ENCODE measurements around the gene TMPRSS13. TPM values are rescaled to one million over a fixed set of nuclear protein-coding genes. Genes with fewer than 3 reads are reported as not detected.

The TMPRSS13 gene
- total RNA-seq, 5 donors from 2014 or later (not counting 1 experiment from before 2014, with no cell fraction given), result 2.1 to 4.7 (median 3.7) TPM

GRCh38 chr11:117878939-117879475 is 50.2 kb downstream of the TMPRSS13 start:
- Histone ChIP-seq H3K27me3 (replicated peaks in 1 of 2; ENCODE audit: control insufficient read depth in 2 of 2, extremely low read depth in 1 of 2, insufficient read depth in 2 of 2, low read length in 1 of 2) (peaks cover 0 to 63% of the 10 kb centered on the region in 2 experiments), H3K36me3 (ENCODE audit: control insufficient read depth in 2 of 2, extremely low read depth in 1 of 2, insufficient read depth in 1 of 2, low read length in 1 of 2) (no peaks in the 10 kb centered on the region), H3K4me1 (ENCODE audit: control insufficient read depth in 1 of 2, extremely low read depth in 1 of 2, insufficient read depth in 2 of 2, low read length in 2 of 2) (peaks cover 8 to 30% of the 10 kb centered on the region in 2 experiments), H3K4me3 (ENCODE audit: control insufficient read depth in 1 of 2, extremely low read depth in 1 of 2, low read length in 1 of 2) (no peak overlapping the region), H3K27ac (ENCODE audit: low read length) (no peak overlapping the region), H3K9me3 (no peaks in the 10 kb centered on the region)
- DNase-seq (no peak), ATAC-seq (replicated peaks in 1 of 4) (no peak)
- H3K36me3 Mint-ChIP-seq, result no peaks in the 10 kb centered on the region
- ChIA-PET POLR2A (interaction anchor here in 1 of 2 donors (0.6 kb wide), 1 partner anchor 25 kb away, joined by 5 read pairs; no protein-coding TSS in a partner anchor), CTCF (no interaction called here)
- peaks cover 23 to 28% (median 28%) of the 10 kb centered on the region in 3 donors for H3K4me1 Mint-ChIP-seq
- 75% methylated on average over 1 of the region's 3 CpGs for WGBS (ENCODE audit: insufficient coverage)
- no peaks in the 10 kb centered on the region for H3K9me3 Mint-ChIP-seq
- H3K27me3 Mint-ChIP-seq, result peaks cover 54 to 66% of the 10 kb centered on the region in 2 donors
- H3K4me3 Mint-ChIP-seq, result no peak overlapping the region
- no peak overlapping the region for H3K27ac Mint-ChIP-seq

DNA sequence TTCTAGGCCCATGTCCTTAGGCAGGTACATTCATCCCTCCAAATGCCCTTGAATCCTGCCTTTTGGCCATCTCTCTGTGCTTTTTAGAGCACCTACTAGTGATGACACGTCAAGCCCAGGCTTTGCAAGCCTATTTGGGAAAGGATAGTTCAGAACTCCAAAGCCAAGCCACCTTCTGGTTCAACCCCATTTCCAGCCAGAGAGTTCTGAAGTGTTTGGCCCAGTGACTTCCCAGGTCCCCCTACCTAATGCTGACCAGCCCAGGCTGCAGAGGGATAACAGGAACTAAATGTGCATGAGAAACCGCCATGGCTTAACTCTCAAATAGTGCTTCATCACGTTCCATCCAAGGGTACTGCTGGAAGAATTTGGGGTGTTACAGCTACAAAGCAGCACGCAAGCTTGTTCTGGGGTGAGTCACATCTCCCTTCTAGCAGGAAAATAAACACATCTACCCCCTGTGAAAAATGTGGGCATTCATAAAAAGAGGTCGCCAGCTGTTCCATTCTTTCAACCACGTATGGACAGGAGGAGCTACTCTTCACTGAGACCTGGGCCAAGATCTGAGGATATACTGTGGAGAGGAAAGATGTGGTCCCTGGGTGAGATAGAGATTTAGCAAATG is 50.8 kb downstream of the TMPRSS13 start:
- H3K4me3 ChIP-seq (ENCODE audit: control insufficient read depth in 1 of 2, extremely low read depth in 1 of 2, low read length in 1 of 2), result no peak overlapping the region
- Mint-ChIP-seq H3K4me3 (no peak overlapping the region), H3K27ac (no peak overlapping the region), H3K27me3 (peaks cover 58 to 71% of the 10 kb centered on the region in 2 donors), H3K9me3 (no peaks in the 10 kb centered on the region), H3K4me1 (peaks cover 27 to 32% (median 32%) of the 10 kb centered on the region in 3 donors), H3K36me3 (no peaks in the 10 kb centered on the region)
- ATAC-seq (replicated peaks in 1 of 4) (no peak), DNase-seq (no peak)
- no peaks in the 10 kb centered on the region for H3K36me3 ChIP-seq (ENCODE audit: control insufficient read depth in 2 of 2, extremely low read depth in 1 of 2, insufficient read depth in 1 of 2, low read length in 1 of 2)
- CTCF ChIA-PET, result no interaction called here
- H3K27ac ChIP-seq (ENCODE audit: low read length), result no peak overlapping the region
- H3K27me3 ChIP-seq (replicated peaks in 1 of 2; ENCODE audit: control insufficient read depth in 2 of 2, extremely low read depth in 1 of 2, insufficient read depth in 2 of 2, low read length in 1 of 2), result peaks cover 0 to 69% of the 10 kb centered on the region in 2 experiments
- 82% methylated on average over 3 of the region's 6 CpGs for WGBS (ENCODE audit: insufficient coverage)
- no peaks in the 10 kb centered on the region for H3K9me3 ChIP-seq
- H3K4me1 ChIP-seq (ENCODE audit: control insufficient read depth in 1 of 2, extremely low read depth in 1 of 2, insufficient read depth in 2 of 2, low read length in 2 of 2), result peaks cover 8 to 31% of the 10 kb centered on the region in 2 experiments
- POLR2A ChIA-PET, result interaction anchor here in 1 of 2 donors (0.6 kb wide), 1 partner anchor 26 kb away, joined by 5 read pairs; no protein-coding TSS in a partner anchor

DNA sequence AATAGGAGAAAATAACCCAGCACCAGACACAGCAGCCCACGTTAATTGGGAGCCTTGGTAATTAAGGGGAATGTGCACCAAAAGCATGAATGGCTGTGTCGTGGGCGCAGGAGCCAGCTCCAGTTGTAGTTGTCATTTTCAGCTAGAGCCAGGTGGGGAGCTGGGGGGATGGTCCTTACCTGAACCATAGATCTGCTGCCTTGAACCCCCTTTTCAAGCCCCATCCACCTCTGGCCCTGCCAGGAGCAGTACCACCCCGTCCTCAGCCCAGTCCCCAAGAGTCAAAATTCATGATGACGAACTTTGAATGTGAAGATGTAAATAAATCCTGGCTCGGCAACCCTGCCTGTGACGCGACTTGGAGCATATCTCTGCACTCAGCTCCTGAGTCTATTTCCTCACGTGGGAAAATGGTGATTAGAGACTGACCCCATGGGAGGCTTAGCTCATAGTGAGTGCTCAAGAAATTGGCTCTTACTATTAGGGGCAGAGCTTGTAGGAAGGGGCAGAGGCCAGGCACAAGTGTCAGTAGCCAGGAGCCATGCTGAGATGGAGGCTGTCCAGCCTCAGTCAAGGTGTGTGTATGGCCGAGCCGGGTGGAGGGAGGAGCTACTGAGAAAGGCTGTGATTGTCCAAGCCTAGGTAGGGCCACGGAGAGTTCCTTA is 52.0 kb downstream of the TMPRSS13 start:
- Histone ChIP-seq H3K9me3 (no peaks in the 10 kb centered on the region), H3K27me3 (replicated peaks in 1 of 2; ENCODE audit: control insufficient read depth in 2 of 2, extremely low read depth in 1 of 2, insufficient read depth in 2 of 2, low read length in 1 of 2) (peaks cover 0 to 71% of the 10 kb centered on the region in 2 experiments), H3K36me3 (ENCODE audit: control insufficient read depth in 2 of 2, extremely low read depth in 1 of 2, insufficient read depth in 1 of 2, low read length in 1 of 2) (no peaks in the 10 kb centered on the region), H3K4me3 (ENCODE audit: control insufficient read depth in 1 of 2, extremely low read depth in 1 of 2, low read length in 1 of 2) (peak overlapping the region in 1 of 2 donors; percentile 60), H3K4me1 (ENCODE audit: control insufficient read depth in 1 of 2, extremely low read depth in 1 of 2, insufficient read depth in 2 of 2, low read length in 2 of 2) (peaks cover 10 to 36% of the 10 kb centered on the region in 2 experiments), H3K27ac (ENCODE audit: low read length) (no peak overlapping the region)
- Mint-ChIP-seq H3K4me1 (peaks cover 30 to 37% (median 32%) of the 10 kb centered on the region in 3 donors), H3K27ac (no peak overlapping the region), H3K9me3 (no peaks in the 10 kb centered on the region), H3K36me3 (no peaks in the 10 kb centered on the region), H3K27me3 (peaks cover 61 to 72% of the 10 kb centered on the region in 2 donors), H3K4me3 (peak overlapping the region; percentile 65 to 90 (median 69))
- ATAC-seq (replicated peaks in 1 of 4) (no peak), DNase-seq (no peak)
- WGBS (ENCODE audit: insufficient coverage), result 95% methylated on average over 8 of the region's 12 CpGs
- ChIA-PET CTCF (no interaction called here), POLR2A (interaction anchor here in 1 of 2 donors (0.6 kb wide), 1 partner anchor 47 kb away, joined by 5 read pairs; no protein-coding TSS in a partner anchor)

- Mint-ChIP-seq H3K4me3 (peak within 1 kb of the TSS; percentile 81 to 90 (median 82)), H3K4me1 (peaks cover 30 to 40% (median 32%) of the 10 kb centered on the region in 3 donors), H3K36me3 (no peaks in the 10 kb centered on the region), H3K27me3 (peaks cover 65 to 78% of the 10 kb centered on the region in 2 donors), H3K9me3 (no peaks in the 10 kb centered on the region), H3K27ac (peak within 1 kb of the TSS in 1 of 2 donors; percentile 6)
- Histone ChIP-seq H3K4me3 (ENCODE audit: control insufficient read depth in 1 of 2, extremely low read depth in 1 of 2, low read length in 1 of 2) (peak within 1 kb of the TSS; percentile 41 to 77), H3K4me1 (ENCODE audit: control insufficient read depth in 1 of 2, extremely low read depth in 1 of 2, insufficient read depth in 2 of 2, low read length in 2 of 2) (peaks cover 10 to 36% of the 10 kb centered on the region in 2 experiments), H3K27me3 (replicated peaks in 1 of 2; ENCODE audit: control insufficient read depth in 2 of 2, extremely low read depth in 1 of 2, insufficient read depth in 2 of 2, low read length in 1 of 2) (peaks cover 0 to 78% of the 10 kb centered on the region in 2 experiments), H3K27ac (ENCODE audit: low read length) (no peak within 1 kb of the TSS), H3K9me3 (no peaks in the 10 kb centered on the region), H3K36me3 (ENCODE audit: control insufficient read depth in 2 of 2, extremely low read depth in 1 of 2, insufficient read depth in 1 of 2, low read length in 1 of 2) (no peaks in the 10 kb centered on the region)
- ChIA-PET CTCF (interaction anchor here (0.6 kb wide), 2 partner anchors 40 to 112 kb away, joined by 3 to 4 read pairs; no protein-coding TSS in a partner anchor), POLR2A (interaction anchor here in 1 of 2 donors (0.6 kb wide), 1 partner anchor 47 kb away, joined by 5 read pairs; no protein-coding TSS in a partner anchor)
- DNase-seq (peak in 2 of 35 experiments; percentile 5 to 13), ATAC-seq (replicated peaks in 1 of 4) (peak in 3 of 4 experiments; percentile 18 to 50 (median 28))
- 3% methylated on average over 33 of the region's 63 CpGs for WGBS (ENCODE audit: insufficient coverage)
Observed at GRCh38 chr11:117876341-117877119, 52.7 kb downstream of the TMPRSS13 start, which contains the start of gene FXYD6. TSS of gene FXYD6 (minus strand) at chr11:117876658. CDS start at chr11:117842776, 33,882 bp downstream.

GRCh38 chr11:117876059-117876340 is 53.2 kb downstream of the TMPRSS13 start:
- Mint-ChIP-seq H3K27me3 (peaks cover 60 to 77% of the 10 kb centered on the region in 2 donors), H3K4me1 (peaks cover 30 to 40% (median 32%) of the 10 kb centered on the region in 3 donors), H3K4me3 (peak overlapping the region; percentile 81 to 90 (median 82)), H3K36me3 (no peaks in the 10 kb centered on the region), H3K9me3 (no peaks in the 10 kb centered on the region), H3K27ac (peak overlapping the region in 1 of 2 donors; percentile 6)
- POLR2A ChIA-PET, result interaction anchor here in 1 of 2 donors (0.6 kb wide), 1 partner anchor 31 kb away, joined by 3 read pairs; no protein-coding TSS in a partner anchor
- H3K9me3 ChIP-seq, result no peaks in the 10 kb centered on the region
- H3K36me3 ChIP-seq (ENCODE audit: control insufficient read depth in 2 of 2, extremely low read depth in 1 of 2, insufficient read depth in 1 of 2, low read length in 1 of 2), result no peaks in the 10 kb centered on the region
- no peak overlapping the region for H3K27ac ChIP-seq (ENCODE audit: low read length)
- peak in 3 of 4 experiments; percentile 17 to 24 (median 22) for ATAC-seq (replicated peaks in 1 of 4)
- 0% methylated on average over 9 of the region's 9 CpGs for WGBS (ENCODE audit: insufficient coverage)
- CTCF ChIA-PET, result interaction anchor here (0.6 kb wide), 2 partner anchors 39 to 112 kb away, joined by 3 to 4 read pairs; no protein-coding TSS in a partner anchor
- peaks cover 10 to 36% of the 10 kb centered on the region in 2 experiments for H3K4me1 ChIP-seq (ENCODE audit: control insufficient read depth in 1 of 2, extremely low read depth in 1 of 2, insufficient read depth in 2 of 2, low read length in 2 of 2)
- peak in 1 of 35 experiments; percentile 14 for DNase-seq
- H3K27me3 ChIP-seq (replicated peaks in 1 of 2; ENCODE audit: control insufficient read depth in 2 of 2, extremely low read depth in 1 of 2, insufficient read depth in 2 of 2, low read length in 1 of 2), result peaks cover 0 to 79% of the 10 kb centered on the region in 2 experiments
- peak overlapping the region; percentile 41 to 77 for H3K4me3 ChIP-seq (ENCODE audit: control insufficient read depth in 1 of 2, extremely low read depth in 1 of 2, low read length in 1 of 2)
